Tibial nerve (tissue), 4 donors: ENCODE data around the gene TMEM170B. TPM values are rescaled to one million over a fixed set of nuclear protein-coding genes. Genes with fewer than 3 reads are reported as not detected.

Experiments
- DNase-seq, 2 donors: peaks; one replicate each; pipeline ENCODE4 v3.0.0-alpha.2; 2019; ENCODE audit warnings: low spot score in 2 of 2
- H3K27ac ChIP-seq, 4 donors: fragments of 200-600 bp; sonication (generic) in 3 of 4; one replicate each; pipeline ENCODE4 v1.5.1; 2017 to 2019; ENCODE audit warnings: mild to moderate bottlenecking in 1 of 4
- H3K27me3 ChIP-seq, 2 donors: fragments of 200-600 bp; sonication (generic) in 1 of 2; one replicate each; pipeline versions ENCODE4 v1.5.1 to v1.6.0; 2017 to 2019
- H3K36me3 ChIP-seq, 3 donors: fragments of 200-600 bp; sonication (generic); one replicate each; pipeline ENCODE4 v1.5.1; 2018 to 2019
- H3K4me1 ChIP-seq, 4 donors: fragments of 200-600 bp; sonication (generic) in 3 of 4; one replicate each; pipeline ENCODE4 v1.5.1; 2017 to 2019
- H3K4me3 ChIP-seq, 4 donors: fragments of 200-600 bp; sonication (generic) in 3 of 4; one replicate each; pipeline ENCODE4 v1.5.1; 2017 to 2019; ENCODE audit warnings: mild to moderate bottlenecking in 1 of 4, moderate library complexity in 1 of 4
- H3K9me3 ChIP-seq, 4 donors: fragments of 200-600 bp; sonication (generic) in 3 of 4; one replicate each; pipeline ENCODE4 v1.5.1; 2017 to 2019
- EP300 ChIP-seq, 2 donors: sonication (generic); formaldehyde crosslinking; IDR thresholded peaks; one replicate each; pipeline ENCODE4 v1.6.1; 2017; ENCODE audit warnings: antibody characterized with exemption in 2 of 2, mild to moderate bottlenecking in 1 of 2
- POLR2A ChIP-seq, 2 donors: fragments of 450-650 bp; IDR thresholded peaks; one replicate each; pipeline ENCODE4 v1.6.1; 2017; ENCODE audit warnings: antibody characterized with exemption in 2 of 2, mild to moderate bottlenecking in 2 of 2, moderate library complexity in 2 of 2
- WGBS, 2 donors: methylation state at CpG; one replicate each; pipeline ENCODE4 v1.1.5; 2018; 5-methylcytosine and 5-hydroxymethylcytosine counted together
- total RNA-seq, 4 donors: library from RNA; depleted of rRNA; stranded (reverse); fragments of >200 nt; gene quantifications; one replicate each; pipeline ENCODE4 v1.1.0, GENCODE V29; 2016
- TF ChIP-seq, protein P1 (sequence below), 5 experiments: fragments of 200-600 bp in 3 of 5; fragments of 450-650 bp in 2 of 5; sonication (generic) in 3 of 5; IDR thresholded peaks; one replicate each; pipeline ENCODE4 v1.5.1; 2016 to 2019; ENCODE audit warnings: antibody characterized with exemption in 5 of 5, mild to moderate bottlenecking in 3 of 5, moderate library complexity in 2 of 5

Gene TMEM170B
- total RNA-seq, 4 donors from 2014 or later = 6.1 to 8.7 (median 7.4) TPM

- WGBS, 2 donors = 83 to 91% methylated on average over 9 of the region's 9 CpGs
- no peak overlapping the region for H3K4me3 ChIP-seq
- H3K4me1 ChIP-seq = peaks cover 0 to 23% (median 0%) of the 10 kb centered on the region in 4 donors
- DNase-seq = no peak
- H3K36me3 ChIP-seq = no peaks in the 10 kb centered on the region
- no peaks in the 10 kb centered on the region for H3K27me3 ChIP-seq
- H3K27ac ChIP-seq = peak overlapping the region in 1 of 4 donors; percentile 69
- no peaks in the 10 kb centered on the region for H3K9me3 ChIP-seq
- TF ChIP-seq POLR2A (IDR thresholded peaks at IDR 0.05) (no peak), EP300 (IDR thresholded peaks at IDR 0.05) (no peak)
- TF ChIP-seq, protein P1, sequence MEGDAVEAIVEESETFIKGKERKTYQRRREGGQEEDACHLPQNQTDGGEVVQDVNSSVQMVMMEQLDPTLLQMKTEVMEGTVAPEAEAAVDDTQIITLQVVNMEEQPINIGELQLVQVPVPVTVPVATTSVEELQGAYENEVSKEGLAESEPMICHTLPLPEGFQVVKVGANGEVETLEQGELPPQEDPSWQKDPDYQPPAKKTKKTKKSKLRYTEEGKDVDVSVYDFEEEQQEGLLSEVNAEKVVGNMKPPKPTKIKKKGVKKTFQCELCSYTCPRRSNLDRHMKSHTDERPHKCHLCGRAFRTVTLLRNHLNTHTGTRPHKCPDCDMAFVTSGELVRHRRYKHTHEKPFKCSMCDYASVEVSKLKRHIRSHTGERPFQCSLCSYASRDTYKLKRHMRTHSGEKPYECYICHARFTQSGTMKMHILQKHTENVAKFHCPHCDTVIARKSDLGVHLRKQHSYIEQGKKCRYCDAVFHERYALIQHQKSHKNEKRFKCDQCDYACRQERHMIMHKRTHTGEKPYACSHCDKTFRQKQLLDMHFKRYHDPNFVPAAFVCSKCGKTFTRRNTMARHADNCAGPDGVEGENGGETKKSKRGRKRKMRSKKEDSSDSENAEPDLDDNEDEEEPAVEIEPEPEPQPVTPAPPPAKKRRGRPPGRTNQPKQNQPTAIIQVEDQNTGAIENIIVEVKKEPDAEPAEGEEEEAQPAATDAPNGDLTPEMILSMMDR (IDR thresholded peaks at IDR 0.05) = no peak
Observed at GRCh38 chr6:11497107-11497506, 40.4 kb upstream of the TMEM170B start.

GRCh38 chr6:11497881-11498280 lies 39.7 kb upstream of the TMEM170B start:
- H3K27me3 ChIP-seq = no peaks in the 10 kb centered on the region
- no peak for DNase-seq
- WGBS, 2 donors = 75 to 78% methylated on average over 1 of the region's 1 CpG

DNA sequence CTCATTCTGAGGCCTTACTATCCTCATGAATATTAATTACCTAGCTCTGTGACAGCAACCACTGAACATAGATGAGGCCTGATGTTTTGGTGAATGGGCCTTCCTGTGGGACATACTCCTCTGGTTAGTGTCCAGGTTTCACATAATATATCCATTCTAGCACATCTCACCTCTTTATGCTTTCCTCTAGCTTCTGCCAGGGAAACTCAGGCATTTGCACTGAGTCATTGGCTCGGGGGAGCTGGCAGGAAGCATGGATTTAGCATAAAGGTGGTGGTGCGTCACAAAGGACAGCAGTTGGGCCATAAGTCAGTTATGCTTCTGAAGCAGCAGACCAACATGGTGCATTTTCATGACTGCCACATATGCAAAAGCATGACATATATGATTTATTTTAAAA lies 37.5 kb upstream of the TMEM170B start:
- TF ChIP-seq POLR2A (IDR thresholded peaks at IDR 0.05) = no peak
- TF ChIP-seq, protein P1 (IDR thresholded peaks at IDR 0.05) = no peak
- no peak for TF ChIP-seq EP300 (IDR thresholded peaks at IDR 0.05)
- Histone ChIP-seq H3K4me1 (peaks cover 0 to 19% (median 0%) of the 10 kb centered on the region in 4 donors), H3K9me3 (no peaks in the 10 kb centered on the region), H3K27me3 (no peaks in the 10 kb centered on the region), H3K27ac (no peak overlapping the region), H3K36me3 (no peaks in the 10 kb centered on the region), H3K4me3 (no peak overlapping the region)
- DNase-seq = no peak
- WGBS, 2 donors = 88 to 94% methylated on average over 2 of the region's 2 CpGs

More at GRCh38 chr6:11497881-11498280, 39.7 kb upstream of the TMEM170B start:
- peaks cover 0 to 23% (median 0%) of the 10 kb centered on the region in 4 donors for H3K4me1 ChIP-seq
- TF ChIP-seq EP300 (IDR thresholded peaks at IDR 0.05) (no peak), POLR2A (IDR thresholded peaks at IDR 0.05) (no peak)
- TF ChIP-seq, protein P1 (IDR thresholded peaks at IDR 0.05) = no peak
- H3K9me3 ChIP-seq = no peaks in the 10 kb centered on the region
- H3K27ac ChIP-seq = no peak overlapping the region
- no peaks in the 10 kb centered on the region for H3K36me3 ChIP-seq
- no peak overlapping the region for H3K4me3 ChIP-seq

- peaks cover 0 to 4% (median 0%) of the 10 kb centered on the region in 4 donors for H3K9me3 ChIP-seq
- H3K27me3 ChIP-seq = no peaks in the 10 kb centered on the region
- DNase-seq = no peak
- no peaks in the 10 kb centered on the region for H3K4me1 ChIP-seq
- H3K36me3 ChIP-seq = no peaks in the 10 kb centered on the region
- no peak overlapping the region for H3K27ac ChIP-seq
- TF ChIP-seq, protein P1 (IDR thresholded peaks at IDR 0.05) = no peak
- TF ChIP-seq EP300 (IDR thresholded peaks at IDR 0.05) (no peak), POLR2A (IDR thresholded peaks at IDR 0.05) (no peak)
- WGBS, 2 donors = 95 to 96% methylated on average over 3 of the region's 3 CpGs
- H3K4me3 ChIP-seq = no peak overlapping the region
Observed at GRCh38 chr6:11509471-11509870, 28.1 kb upstream of the TMEM170B start.

- 54 to 79% methylated on average over 3 of the region's 3 CpGs for WGBS, 2 donors
- no peaks in the 10 kb centered on the region for H3K27me3 ChIP-seq
- H3K4me1 ChIP-seq = no peaks in the 10 kb centered on the region
- no peak for DNase-seq
- TF ChIP-seq EP300 (IDR thresholded peaks at IDR 0.05) = no peak
- no peak for TF ChIP-seq POLR2A (IDR thresholded peaks at IDR 0.05)
- TF ChIP-seq, protein P1 (IDR thresholded peaks at IDR 0.05) = no peak
- no peak overlapping the region for H3K4me3 ChIP-seq
- peaks cover 0 to 13% (median 0%) of the 10 kb centered on the region in 4 donors for H3K9me3 ChIP-seq
- H3K27ac ChIP-seq = no peak overlapping the region
- H3K36me3 ChIP-seq = no peaks in the 10 kb centered on the region
Observed at GRCh38 chr6:11514672-11515071, 22.9 kb upstream of the TMEM170B start.
